WERI-Rb-1 (cell line): ENCODE results near the gene ARHGAP21.

Source experiments
- DNase-seq: peaks from one replicate; pipeline ENCODE4 v3.0.0-alpha.2; 2020
- H3K27ac ChIP-seq: fragments of 250-450 bp; sonication (Bioruptor Pico); 2 replicates; pipeline ENCODE4 v1.5.1; 2020; ENCODE audit warnings: mild to moderate bottlenecking, moderate library complexity
- H3K27me3 ChIP-seq: fragments of 250-450 bp; sonication (Bioruptor Pico); 2 replicates; pipeline ENCODE4 v1.5.1; 2021; ENCODE audit warnings: mild to moderate bottlenecking, low read depth, moderate library complexity; ENCODE audit not compliant: insufficient read depth, severe bottlenecking
- H3K36me3 ChIP-seq: fragments of 250-450 bp; sonication (Bioruptor Pico); 2 replicates; pipeline ENCODE4 v1.5.1; 2020; ENCODE audit warnings: mild to moderate bottlenecking, moderate library complexity
- H3K4me3 ChIP-seq: 2 replicates; pipeline ENCODE4 v1.5.1; 2011; ENCODE audit warnings: low read depth, mild to moderate bottlenecking, control low read depth, low read length
- H3K9me3 ChIP-seq: fragments of 250-450 bp; sonication (Bioruptor Pico); 2 replicates; pipeline ENCODE4 v1.5.1; 2021; ENCODE audit warnings: mild to moderate bottlenecking, moderate library complexity; ENCODE audit not compliant: severe bottlenecking
- TF ChIP-seq, protein P1 (sequence below): IDR thresholded peaks from 2 replicates; pipeline ENCODE4 v1.5.1; 2011; ENCODE audit warnings: low read depth, mild to moderate bottlenecking, control low read depth, inconsistent platforms, low read length

ARHGAP21 gene

DNA sequence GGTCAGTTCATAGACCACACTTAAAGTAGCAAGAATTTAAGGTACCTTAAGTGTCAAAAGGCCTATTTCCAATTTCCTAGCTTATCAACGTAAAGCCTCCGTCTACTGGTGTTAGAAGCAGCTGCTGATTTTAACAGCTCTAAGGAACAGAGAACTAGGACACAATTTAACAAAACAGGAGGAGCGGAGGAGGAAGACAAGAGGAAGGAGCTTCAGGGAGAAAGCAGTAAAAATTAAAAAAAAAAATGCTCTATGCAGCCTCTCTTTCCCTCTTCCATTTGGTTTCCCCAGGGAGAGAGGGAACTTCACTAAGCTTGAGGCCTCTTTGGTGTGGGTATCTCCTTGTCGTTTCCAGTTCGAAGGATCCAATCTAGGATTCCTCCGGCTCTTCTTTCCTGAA is 22.7 kb downstream of the ARHGAP21 start:
- TF ChIP-seq, protein P1, sequence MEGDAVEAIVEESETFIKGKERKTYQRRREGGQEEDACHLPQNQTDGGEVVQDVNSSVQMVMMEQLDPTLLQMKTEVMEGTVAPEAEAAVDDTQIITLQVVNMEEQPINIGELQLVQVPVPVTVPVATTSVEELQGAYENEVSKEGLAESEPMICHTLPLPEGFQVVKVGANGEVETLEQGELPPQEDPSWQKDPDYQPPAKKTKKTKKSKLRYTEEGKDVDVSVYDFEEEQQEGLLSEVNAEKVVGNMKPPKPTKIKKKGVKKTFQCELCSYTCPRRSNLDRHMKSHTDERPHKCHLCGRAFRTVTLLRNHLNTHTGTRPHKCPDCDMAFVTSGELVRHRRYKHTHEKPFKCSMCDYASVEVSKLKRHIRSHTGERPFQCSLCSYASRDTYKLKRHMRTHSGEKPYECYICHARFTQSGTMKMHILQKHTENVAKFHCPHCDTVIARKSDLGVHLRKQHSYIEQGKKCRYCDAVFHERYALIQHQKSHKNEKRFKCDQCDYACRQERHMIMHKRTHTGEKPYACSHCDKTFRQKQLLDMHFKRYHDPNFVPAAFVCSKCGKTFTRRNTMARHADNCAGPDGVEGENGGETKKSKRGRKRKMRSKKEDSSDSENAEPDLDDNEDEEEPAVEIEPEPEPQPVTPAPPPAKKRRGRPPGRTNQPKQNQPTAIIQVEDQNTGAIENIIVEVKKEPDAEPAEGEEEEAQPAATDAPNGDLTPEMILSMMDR: no peak
- no peaks in the 10 kb centered on the region for H3K36me3 ChIP-seq
- H3K27me3 ChIP-seq: no peaks in the 10 kb centered on the region
- H3K4me3 ChIP-seq: no peak overlapping the region
- H3K9me3 ChIP-seq: no peaks in the 10 kb centered on the region
- H3K27ac ChIP-seq: no peak overlapping the region
- no peak for DNase-seq

DNA sequence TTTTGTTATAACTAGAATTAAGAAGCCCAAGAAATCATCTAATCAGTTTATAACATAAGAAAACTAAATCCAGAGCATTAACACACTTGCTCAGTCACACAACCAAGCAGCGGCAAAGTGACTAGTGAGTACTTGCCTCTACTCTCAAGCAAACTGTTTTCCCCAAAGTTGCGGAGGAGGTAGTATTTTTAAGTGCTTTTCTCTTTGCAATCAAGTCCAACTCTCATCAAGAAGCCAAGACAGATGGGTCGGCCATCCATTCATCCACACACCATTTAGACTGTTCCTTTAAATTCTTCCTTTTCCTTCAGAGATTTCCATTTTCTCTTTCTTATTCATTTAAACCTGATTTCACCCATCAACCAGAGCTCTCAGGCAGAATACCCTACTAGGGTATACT is 25.4 kb downstream of the ARHGAP21 start:
- H3K27ac ChIP-seq: no peak overlapping the region
- no peak overlapping the region for H3K4me3 ChIP-seq
- TF ChIP-seq, protein P1: no peak
- H3K9me3 ChIP-seq: no peaks in the 10 kb centered on the region
- no peaks in the 10 kb centered on the region for H3K36me3 ChIP-seq
- DNase-seq: no peak
- H3K27me3 ChIP-seq: no peaks in the 10 kb centered on the region

DNA sequence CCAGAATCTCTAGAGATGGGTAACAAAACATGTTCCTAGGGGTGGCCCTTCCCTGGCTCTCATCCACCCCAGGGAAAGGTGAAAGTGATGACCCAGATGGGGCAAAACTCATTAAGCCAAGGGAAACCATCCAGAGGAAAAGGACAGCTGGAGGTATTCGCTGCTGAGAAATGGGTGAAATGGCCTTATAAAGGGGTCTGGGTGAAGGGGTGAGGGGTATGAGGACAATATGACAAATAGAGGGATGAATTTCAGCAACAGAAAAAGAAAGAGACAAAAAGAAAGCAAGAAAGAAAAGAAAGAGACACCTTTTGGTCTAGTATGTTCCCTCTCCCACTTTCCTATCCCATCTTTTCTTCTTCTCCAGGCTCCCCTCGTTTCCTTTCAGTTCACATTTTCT is 26.6 kb downstream of the ARHGAP21 start:
- TF ChIP-seq, protein P1: no peak

DNA sequence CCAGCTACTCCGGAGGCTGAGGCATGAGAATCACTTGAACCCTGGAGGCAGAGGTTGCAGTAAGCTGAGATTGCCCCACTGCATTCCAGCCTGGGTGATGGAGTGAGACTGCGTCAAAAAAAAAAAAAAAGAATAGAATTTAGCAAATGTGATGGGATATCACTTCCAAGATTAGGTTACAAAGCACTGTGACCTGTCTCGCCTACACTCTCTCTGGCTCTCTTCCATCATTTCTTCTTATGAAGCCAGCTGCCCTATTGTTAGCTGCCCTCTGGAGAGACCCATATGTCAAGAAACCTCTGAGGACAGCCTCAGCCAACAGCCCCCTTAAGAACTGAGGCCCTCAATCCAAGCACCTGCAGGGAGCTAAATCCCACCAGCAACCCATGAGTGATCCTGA is 28.2 kb downstream of the ARHGAP21 start:
- H3K9me3 ChIP-seq: no peaks in the 10 kb centered on the region
- no peak for DNase-seq
- H3K27me3 ChIP-seq: no peaks in the 10 kb centered on the region
- H3K4me3 ChIP-seq: no peak overlapping the region
- H3K36me3 ChIP-seq: no peaks in the 10 kb centered on the region
- TF ChIP-seq, protein P1: no peak
- no peak overlapping the region for H3K27ac ChIP-seq

More for the DNA sequence above, 26.6 kb downstream of the ARHGAP21 start:
- Histone ChIP-seq H3K4me3 (no peak overlapping the region), H3K27me3 (no peaks in the 10 kb centered on the region), H3K36me3 (no peaks in the 10 kb centered on the region), H3K27ac (no peak overlapping the region), H3K9me3 (no peaks in the 10 kb centered on the region)
- no peak for DNase-seq

DNA sequence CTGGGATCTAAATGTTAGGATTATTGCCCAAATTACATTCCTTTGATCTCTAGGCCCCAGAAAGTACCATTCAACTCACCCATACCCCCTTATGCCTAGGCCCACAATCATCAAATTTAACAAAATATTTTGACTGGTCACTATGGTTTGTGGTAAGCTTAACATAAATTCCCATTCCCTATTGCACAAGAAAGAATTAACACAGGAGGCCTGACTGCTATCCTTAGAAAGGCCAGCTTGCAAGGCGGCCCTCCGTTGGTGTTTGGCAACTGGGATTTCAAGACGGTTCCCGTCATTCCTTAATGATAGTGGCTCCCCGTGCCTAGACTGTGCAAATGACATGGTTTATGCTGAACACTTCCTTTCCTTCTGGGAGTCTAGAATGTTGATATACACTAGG is 29.6 kb downstream of the ARHGAP21 start:
- no peaks in the 10 kb centered on the region for H3K9me3 ChIP-seq
- H3K36me3 ChIP-seq: no peaks in the 10 kb centered on the region
- no peak for DNase-seq
- H3K27ac ChIP-seq: no peak overlapping the region
- H3K4me3 ChIP-seq: no peak overlapping the region
- H3K27me3 ChIP-seq: no peaks in the 10 kb centered on the region
- TF ChIP-seq, protein P1: no peak

DNA sequence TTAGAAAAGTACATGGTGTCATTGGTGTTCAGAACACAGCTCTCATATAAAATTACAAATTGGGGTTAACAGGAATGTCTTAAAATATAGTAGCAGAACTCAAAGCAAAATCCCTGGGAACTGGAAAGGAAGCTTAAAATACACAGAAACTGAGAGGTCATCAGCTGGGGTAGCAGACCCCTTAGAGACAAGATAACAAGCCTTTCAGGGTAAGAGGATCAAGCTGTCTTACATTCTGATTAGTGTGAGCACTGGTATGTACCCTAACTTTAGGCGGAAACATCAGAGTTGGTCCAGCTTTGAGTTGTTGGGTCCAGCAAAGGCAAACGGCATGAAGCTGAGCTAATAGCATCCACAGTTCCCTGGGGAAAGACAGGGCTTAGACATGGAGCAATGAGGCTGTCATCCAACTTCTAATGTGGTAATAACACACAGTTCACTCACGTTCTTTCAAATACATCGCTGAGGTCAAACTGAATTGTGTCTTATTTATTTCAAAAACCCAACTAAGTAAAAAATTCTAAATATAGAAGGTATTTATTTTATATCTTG is 32.6 kb downstream of the ARHGAP21 start:
- Histone ChIP-seq H3K27ac (no peak overlapping the region), H3K4me3 (no peak overlapping the region), H3K27me3 (no peaks in the 10 kb centered on the region), H3K36me3 (no peaks in the 10 kb centered on the region), H3K9me3 (no peaks in the 10 kb centered on the region)
- TF ChIP-seq, protein P1: no peak
- no peak for DNase-seq
